ENCODE measurements around the gene CNGA1. TPM values are rescaled to one million over a fixed set of nuclear protein-coding genes. Genes with fewer than 3 reads are reported as not detected.
A peak's percentile ranks its signal among the peaks of the same experiment; 100 is the strongest.
"Not testable (repeated sequence)": the region's sequence is repeated elsewhere in the genome, so short reads cannot be mapped to it uniquely, and the experiment has no call there.

CNGA1 gene
- total RNA-seq, 1 donor from 2014 or later: not detected

DNA sequence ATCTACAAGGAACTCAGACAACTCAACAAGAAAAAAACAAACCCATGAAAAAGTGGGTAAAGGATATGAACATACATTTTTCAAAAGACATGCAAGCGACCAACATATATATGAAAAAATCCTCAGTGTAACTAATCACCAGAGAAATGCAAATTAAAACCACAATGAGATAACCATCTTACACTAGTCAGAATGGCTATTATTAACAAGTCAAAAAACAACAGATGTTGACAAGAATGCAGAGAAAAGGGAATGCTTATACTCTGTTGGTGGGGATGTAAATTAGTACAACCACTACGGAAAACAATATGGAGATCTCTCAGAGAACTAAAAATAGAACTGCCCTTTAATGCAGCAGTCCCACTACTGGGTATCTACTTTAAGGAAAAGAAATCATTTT is 12.2 kb upstream of the CNGA1 start:
- no peak for DNase-seq

DNA sequence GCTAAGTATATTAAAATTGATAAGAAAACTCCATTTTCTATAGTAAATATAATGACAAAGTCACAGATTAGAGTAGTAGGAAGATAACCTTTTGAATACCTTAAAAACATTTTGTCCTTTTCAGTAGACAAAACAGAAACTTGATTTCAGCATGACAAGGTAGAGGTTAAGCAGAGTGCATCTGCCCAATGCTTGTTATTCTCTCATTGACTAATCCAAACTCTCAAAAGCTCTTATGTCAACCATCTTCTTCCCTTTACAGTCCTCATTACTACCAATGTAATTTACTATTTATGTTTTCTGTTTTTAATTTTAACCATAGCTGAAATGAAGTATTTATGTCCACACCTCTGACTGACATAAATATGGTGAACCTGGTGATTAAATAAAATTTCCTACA is 11.2 kb upstream of the CNGA1 start:
- DNase-seq: no peak

- no peak for DNase-seq
Observed at GRCh38 chr4:48025005-48025404, 8.5 kb upstream of the CNGA1 start.

- DNase-seq: no peak
Observed at GRCh38 chr4:48024522-48024921, 8.0 kb upstream of the CNGA1 start.

- no peak for DNase-seq
Observed at GRCh38 chr4:48022192-48022799, 5.8 kb upstream of the CNGA1 start.

DNA sequence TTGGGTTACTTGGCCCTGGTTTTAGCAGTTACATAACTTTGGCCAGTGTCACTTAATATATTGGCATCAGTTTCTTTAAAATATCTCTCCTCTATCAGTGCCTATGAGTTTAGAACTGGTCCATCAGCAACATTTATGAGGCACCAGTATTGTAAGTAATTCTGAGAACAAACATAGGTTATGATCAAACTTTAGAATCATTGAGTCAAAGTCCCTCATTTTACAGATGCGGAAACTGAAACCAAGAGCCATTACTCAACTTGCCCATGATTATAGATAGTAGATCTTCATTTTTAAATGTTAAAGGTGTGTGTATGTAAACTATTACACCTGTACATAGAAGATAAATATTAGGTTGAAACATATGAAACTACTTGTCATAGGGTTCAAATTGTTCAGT is 4.6 kb upstream of the CNGA1 start:
- DNase-seq: no peak

DNA sequence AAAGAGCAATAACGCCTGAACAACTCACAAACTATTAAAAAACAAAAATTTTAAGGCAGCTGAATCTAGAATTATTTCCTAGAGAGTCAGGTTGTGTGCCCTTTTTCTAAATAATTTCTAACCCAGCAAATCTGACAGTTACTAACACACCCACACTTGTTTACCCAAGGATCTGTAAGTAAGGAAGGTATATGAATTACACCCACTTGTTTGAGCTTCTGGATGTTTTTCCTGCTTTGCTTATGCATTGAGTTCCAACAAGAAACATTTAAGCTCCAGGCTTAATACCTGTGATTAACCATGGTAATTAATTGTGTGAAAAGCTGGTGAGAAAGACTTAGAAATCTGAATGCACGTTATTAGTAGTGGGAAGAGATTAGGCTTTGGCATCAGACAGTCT is 1.6 kb upstream of the CNGA1 start:
- no peak for DNase-seq

DNA sequence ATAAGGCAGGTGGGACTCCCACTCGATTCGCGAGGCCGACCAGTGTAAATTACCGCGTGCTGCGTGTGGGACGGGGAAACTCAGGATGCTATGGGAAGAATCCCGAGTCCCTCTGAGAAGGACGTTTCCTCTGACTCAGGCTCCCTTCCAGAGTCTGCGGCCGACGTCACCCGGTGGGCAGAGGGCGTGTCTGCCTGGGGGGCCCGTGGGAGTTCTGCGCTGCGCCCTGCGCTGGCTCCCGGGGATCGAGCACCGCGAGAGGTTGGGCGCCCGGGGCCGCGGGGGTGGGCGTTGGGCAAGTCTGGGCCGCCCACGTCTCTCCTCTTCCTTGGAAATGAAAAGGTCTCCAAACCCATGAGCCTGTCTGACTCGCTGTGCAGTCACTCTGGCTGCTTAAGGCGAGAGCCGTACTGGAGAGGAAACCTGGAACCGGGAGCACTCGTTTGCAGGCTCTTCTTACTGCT is 659 bp upstream of the CNGA1 start:
- DNase-seq: peak; percentile 61

DNA sequence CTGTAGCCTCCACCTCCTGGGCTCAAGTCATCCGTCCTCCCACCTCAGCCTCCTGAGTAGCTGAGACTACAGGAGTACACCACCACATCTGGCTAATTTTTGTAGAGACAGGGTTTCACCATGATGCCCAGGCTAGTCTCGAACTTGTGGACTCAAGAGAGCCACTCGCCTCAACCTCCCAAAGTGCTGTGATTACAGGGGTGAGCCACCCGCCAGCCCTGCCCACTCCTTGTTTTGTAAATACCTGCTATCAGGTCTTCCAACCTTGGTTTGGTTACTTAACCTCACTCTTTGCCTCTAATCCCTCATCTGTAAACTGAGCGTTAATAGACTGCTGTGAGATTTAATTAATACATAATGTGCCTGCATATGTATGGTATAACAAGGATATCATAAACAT is 803 bp downstream of the CNGA1 start:
- DNase-seq: no peak

DNA sequence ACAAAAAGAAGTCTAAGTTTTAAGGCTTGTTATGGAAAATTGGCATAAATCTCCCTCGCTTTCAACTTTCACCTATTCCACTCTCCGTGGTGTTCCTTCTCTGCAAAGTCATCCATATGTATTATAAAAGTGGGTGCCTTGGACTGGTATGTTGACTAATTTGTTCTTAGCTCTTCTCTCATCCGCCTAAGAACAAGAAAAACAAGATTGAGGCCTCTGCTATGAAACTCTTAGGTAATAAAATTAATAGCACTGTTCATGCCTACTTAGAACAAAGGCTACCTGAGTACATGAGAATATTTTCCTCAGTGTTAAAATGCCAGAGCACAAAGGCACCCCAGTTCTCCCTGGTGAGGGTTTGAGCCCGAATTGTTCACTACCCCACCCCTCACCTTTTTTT is 1.3 kb downstream of the CNGA1 start:
- no peak for DNase-seq

DNA sequence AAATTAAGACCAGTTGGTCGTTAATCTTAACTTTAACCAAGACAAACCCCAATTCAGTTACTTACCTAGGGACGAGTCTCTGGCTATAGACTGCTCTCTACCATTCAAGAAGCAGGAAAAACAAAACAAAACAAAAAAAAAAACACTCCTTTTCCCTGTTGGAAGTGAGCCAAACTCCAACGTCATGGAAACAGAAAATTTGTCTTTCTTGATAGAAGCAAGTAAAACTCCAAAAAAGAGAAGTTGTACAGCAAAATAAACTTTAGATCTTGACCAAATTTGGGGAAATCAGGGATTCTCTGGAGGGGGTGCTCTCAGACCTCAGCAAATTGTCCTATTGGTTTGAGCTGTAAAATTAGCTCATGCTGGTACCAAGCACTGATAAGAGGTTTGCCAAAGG is 3.7 kb downstream of the CNGA1 start:
- DNase-seq: peak; percentile 30

DNA sequence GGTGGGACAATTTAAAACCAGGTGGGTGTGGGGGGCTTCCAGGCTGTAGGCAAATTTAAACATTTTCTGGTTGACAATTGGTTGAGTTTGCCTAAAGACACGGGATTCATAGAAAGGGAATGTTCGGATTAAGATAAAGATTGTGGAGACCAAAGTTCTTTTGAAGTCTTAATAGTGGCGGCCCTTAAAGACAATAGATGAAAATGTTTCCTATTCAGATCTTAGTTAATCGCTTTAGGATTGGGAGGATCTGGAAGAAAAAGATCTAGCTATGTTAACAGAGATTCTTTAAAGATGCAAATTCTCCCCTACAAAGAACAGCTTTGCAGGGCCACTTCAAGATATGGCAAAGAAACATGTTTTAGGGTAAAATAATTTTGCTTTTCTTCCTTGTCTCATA is 4.8 kb downstream of the CNGA1 start:
- no peak for DNase-seq

DNA sequence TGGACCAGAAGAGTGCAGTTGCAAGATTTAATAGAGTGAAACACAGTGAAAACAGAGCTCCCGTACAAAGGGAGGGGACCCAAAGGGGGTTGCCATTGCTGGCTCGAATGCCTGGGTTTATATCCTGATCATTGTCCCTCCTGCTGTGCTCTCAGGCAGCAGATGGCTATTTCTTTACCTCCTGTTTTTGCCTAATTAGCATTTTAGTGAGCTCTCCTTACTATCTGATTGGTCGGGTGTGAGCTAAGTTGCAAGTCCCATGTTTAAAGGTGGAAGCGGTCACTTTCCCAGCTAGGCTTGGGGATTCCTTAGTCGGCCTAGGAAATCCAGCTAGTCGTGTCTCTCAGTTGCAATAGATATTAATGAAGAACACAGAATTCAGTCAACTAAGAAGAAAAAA is 5.6 kb downstream of the CNGA1 start:
- not testable (repeated sequence) for DNase-seq

DNA sequence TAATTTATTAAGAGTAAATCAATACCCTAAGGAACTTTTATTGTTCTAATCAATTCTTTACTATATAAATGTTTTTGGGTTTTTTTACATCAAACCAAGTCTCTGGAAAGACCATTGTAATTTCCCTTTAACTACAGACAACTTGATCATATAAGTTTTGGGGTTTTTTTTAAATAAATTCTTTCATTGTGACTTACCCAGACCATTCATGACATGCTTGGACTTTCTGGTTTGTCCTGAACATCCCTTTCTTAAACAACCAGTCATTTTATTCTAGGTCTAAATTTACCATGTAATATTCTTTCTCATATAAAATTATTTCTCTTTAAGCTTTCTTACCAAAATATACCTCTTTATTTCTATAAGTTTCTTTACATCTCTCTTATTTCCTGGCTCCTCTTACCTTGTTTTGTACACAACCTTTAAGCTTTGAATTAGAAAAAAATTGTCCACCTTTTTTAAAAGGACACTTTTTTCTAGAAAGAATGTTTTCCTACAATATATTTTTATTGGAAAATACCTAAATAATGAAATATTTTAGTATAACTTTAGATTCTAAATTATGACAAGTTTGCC is 8.4 kb downstream of the CNGA1 start:
- DNase-seq: peak; percentile 7

GRCh38 chr4:48005781-48006180 is 10.7 kb downstream of the CNGA1 start:
- no peak for DNase-seq

DNA sequence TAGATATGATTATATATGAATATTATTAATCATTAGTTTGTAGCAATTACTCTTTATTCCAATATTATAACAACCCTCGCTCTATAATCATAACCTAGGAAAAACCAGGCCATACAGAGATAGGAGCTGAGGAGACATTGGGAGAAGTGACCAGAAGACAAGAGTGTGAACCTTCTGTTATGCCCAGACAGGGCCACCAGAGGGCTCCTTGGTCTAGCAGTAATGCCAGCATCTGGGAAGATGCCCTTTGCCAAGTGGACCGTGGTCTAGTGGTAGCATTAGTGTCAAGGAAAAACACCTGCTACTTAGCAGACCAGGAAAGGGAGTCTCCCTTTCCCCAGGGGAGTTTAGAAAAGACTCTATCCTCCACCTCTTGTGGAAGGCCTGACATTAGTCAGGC is 12.9 kb downstream of the CNGA1 start:
- peak; percentile 52 for DNase-seq

DNA sequence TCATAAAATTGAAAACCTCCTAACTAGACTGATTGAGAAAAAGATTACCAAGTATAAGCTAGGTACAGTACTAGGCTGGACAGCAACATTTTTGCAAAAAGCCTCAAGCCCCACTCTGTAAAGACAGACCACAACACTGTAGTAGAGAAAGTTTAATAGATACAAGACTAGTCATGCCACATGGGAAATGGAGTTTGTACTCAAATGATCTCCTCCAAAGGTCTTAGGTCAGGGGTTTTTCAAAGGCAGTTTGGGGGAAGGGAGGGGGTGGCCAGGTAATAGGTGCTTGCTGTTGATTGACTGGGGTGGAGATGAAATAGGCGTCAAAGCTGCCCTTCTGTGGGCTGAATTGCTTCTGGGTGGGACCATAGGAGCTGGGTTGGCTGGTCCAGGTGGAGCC is 14.2 kb downstream of the CNGA1 start:
- DNase-seq: no peak

- DNase-seq: no peak
Observed at GRCh38 chr4:47996021-47996420, 20.5 kb downstream of the CNGA1 start.

DNA sequence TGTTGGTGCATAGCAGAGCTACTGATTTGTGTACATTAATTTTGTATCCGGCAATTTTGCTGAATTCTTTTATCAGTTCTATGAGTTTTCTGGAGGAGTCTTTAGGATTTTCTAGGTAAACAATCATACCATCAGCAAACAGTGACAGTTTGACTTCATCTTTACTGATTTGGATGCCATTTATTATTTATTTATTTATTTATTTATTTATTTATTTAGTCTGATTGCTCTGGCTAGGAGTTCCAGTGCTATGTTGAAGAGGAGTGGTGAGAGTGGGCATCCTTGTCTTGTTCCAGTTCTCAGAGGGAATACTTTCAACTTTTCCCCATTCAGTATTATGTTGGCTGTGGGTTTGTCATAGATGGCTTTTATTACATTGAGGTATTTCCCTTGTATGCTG is 24.0 kb downstream of the CNGA1 start:
- DNase-seq: not testable (repeated sequence)

DNA sequence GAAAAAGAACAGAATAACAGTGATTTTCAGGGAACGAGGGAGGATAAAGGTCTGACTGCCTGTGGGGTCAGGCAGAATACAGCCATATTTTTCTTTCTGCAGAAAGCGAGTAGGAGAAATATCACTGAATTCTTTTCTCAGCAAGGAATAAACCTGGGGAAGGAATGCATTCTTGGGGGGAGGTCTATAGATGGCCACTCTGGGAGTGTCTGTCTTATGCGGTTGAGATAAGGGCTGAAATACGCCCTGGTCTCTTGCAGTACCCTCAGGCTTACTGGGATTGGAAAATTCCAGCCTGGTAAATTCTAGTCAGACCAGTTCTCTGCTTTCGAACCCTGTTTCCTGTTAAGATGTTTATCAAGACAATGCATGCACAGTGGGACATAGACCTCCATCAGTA is 26.3 kb downstream of the CNGA1 start:
- no peak for DNase-seq

GRCh38 chr4:47974566-47974965 is 41.9 kb downstream of the CNGA1 start:
- no peak for DNase-seq

DNA sequence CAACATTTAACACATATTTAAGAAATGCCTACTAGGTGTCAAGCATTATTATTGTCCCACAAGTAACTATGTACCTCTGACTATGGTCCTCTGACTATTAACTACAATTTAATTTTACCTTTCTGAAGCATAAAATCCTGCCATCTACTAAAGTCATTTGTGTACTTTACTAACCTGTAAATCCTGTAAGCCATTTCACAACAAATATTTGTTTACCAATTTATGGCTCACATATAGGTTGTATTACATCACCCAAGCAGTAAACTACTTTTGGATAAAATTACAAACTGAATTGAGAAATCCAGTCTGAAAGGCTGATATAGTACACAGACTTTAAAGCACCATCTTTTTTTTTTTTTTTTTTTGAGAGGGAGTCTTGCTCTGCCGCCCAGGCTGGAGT is 43.8 kb downstream of the CNGA1 start:
- no peak for DNase-seq

DNA sequence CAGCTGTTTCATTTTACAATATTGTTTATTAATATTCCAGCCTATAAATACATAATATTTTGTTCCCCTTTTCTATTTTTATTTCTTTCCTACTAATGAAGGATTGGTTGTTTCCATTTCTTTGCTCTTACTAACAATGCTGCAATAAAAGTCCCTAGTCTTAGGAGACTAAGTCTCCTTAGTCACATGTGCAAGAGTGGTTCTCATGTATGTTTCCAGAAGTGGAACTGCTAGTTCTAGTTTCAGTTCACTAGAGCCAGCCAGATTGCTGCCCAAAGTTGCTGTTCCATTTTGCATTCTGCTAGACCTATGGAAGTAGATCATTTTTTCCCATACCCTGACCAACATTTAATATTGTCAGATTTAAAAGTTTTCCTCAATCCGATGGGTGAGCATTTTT is 44.3 kb downstream of the CNGA1 start:
- DNase-seq: no peak

DNA sequence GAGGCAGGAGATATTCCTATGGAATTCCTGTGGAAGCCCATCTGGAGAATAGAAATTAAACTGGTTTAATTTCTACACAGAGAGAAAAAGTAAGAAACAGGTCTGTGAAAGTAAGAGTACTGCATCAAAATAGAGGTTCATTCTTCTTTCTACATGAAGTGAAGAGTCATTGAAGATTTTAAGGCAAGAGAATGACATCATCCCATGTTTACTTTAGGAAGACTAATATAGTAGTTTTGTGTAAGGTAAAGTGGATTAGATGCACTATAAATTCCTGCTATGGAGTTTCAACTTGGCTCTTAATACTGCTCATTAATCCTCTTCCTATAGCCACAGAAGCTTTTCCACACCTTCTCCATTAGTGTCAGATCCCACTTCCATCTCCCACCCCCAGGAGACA is 47.6 kb downstream of the CNGA1 start:
- DNase-seq: no peak

- DNase-seq: no peak
Observed at GRCh38 chr4:47954677-47955076, 61.8 kb downstream of the CNGA1 start.

Data from dermis blood vessel endothelial cell (primary cell).